Measurements from ENCODE around the gene MYNN.

The MYNN gene

GRCh38 chr3:169764882-169765612 is 8.1 kb upstream of the MYNN start, which contains the start of gene TERC:
Gene TERC, minus strand, starts transcription at chr3:169765060.
- DNase-seq (ENCODE audit: insufficient read length, low spot score) = peak; percentile 66
- no peak for FAIRE-seq
- TF ChIP-seq CTCF (IDR thresholded peaks at IDR 0.05; ENCODE audit: insufficient read depth, missing control alignments) = no peak

- no peak for FAIRE-seq
- DNase-seq (ENCODE audit: insufficient read length, low spot score) = no peak
- TF ChIP-seq CTCF (IDR thresholded peaks at IDR 0.05; ENCODE audit: insufficient read depth, missing control alignments) = no peak
Measured at GRCh38 chr3:169769287-169770181, 3.7 kb upstream of the MYNN start, which contains the start of gene ACTRT3. Gene ACTRT3, minus strand, starts transcription at chr3:169769561. Its CDS starts 41 bp downstream, at chr3:169769520.

GRCh38 chr3:169771497-169772304 is 1.5 kb upstream of the MYNN start:
- FAIRE-seq = peak; percentile 38
- DNase-seq (ENCODE audit: insufficient read length, low spot score) = no peak
- no peak for TF ChIP-seq CTCF (IDR thresholded peaks at IDR 0.05; ENCODE audit: insufficient read depth, missing control alignments)

- TF ChIP-seq CTCF (IDR thresholded peaks at IDR 0.05; ENCODE audit: insufficient read depth, missing control alignments) = no peak
- FAIRE-seq (no peak), DNase-seq (ENCODE audit: insufficient read length, low spot score) (no peak)
Measured at GRCh38 chr3:169772305-169772896, 795 bp upstream of the MYNN start.

- no peak for TF ChIP-seq CTCF (IDR thresholded peaks at IDR 0.05; ENCODE audit: insufficient read depth, missing control alignments)
- DNase-seq (ENCODE audit: insufficient read length, low spot score) (no peak), FAIRE-seq (no peak)
Measured at GRCh38 chr3:169774186-169774585, 990 bp downstream of the MYNN start.

- TF ChIP-seq CTCF (IDR thresholded peaks at IDR 0.05; ENCODE audit: insufficient read depth, missing control alignments) = no peak
- FAIRE-seq = no peak
Measured at GRCh38 chr3:169777822-169778221, 4.6 kb downstream of the MYNN start.

More at GRCh38 chr3:169777822-169778221, 4.6 kb downstream of the MYNN start:
- DNase-seq (ENCODE audit: insufficient read length, low spot score) = no peak
